Activated CD4-positive, alpha-beta memory T cell treated with anti-CD3 and anti-CD28 coated beads, Interleukin-2, amount 10 ng/mL, durations not matched to agents 7 days and 5 days (primary cell): Measurements from ENCODE around the gene PTPRQ. TPM values are rescaled to one million over a fixed set of nuclear protein-coding genes. Genes with fewer than 3 reads are reported as not detected.
"Not testable (repeated sequence)": the region's sequence is repeated elsewhere in the genome, so short reads cannot be mapped to it uniquely, and the experiment has no call there.

Experiments used
- CTCF ChIA-PET: fragments of 350-600 bp; sonication (Branson Sonifier 250); formaldehyde crosslinking; loops from one replicate; lab custom pipeline; 2021; ENCODE audit warnings: antibody characterized with exemption, inconsistent platforms; lab: Charles Lee
- POLR2A ChIA-PET: fragments of 350-600 bp; sonication (Branson Sonifier 250); formaldehyde crosslinking; loops from one replicate; lab custom pipeline; 2021; ENCODE audit warnings: antibody characterized with exemption; lab: Charles Lee
- DNase-seq: peaks from one replicate; pipeline ENCODE4 v3.0.0-alpha.2; 2020
- H3K27ac Mint-ChIP-seq: one replicate; pipeline ENCODE4 v1.8.0; 2021; ENCODE audit warnings: mild to moderate bottlenecking, mixed read lengths
- H3K27me3 Mint-ChIP-seq: one replicate; pipeline ENCODE4 v1.8.0; 2021; ENCODE audit warnings: mixed read lengths
- H3K36me3 Mint-ChIP-seq: one replicate; pipeline ENCODE4 v1.8.0; 2021; ENCODE audit warnings: low read depth, mixed read lengths
- H3K4me1 Mint-ChIP-seq: one replicate; pipeline ENCODE4 v1.8.0; 2021; ENCODE audit warnings: mixed read lengths
- H3K4me3 Mint-ChIP-seq: one replicate; pipeline ENCODE4 v1.8.0; 2021; ENCODE audit warnings: mild to moderate bottlenecking, mixed read lengths
- H3K9me3 Mint-ChIP-seq: one replicate; pipeline ENCODE4 v1.8.0; 2021; ENCODE audit warnings: mixed read lengths
- total RNA-seq, 2 experiments: library from RNA; stranded (reverse); gene quantifications; one replicate each; pipeline ENCODE4 v1.2.3, GENCODE V29; 2021

Gene PTPRQ
- total RNA-seq, 2 experiments from 2014 or later: not detected

GRCh38 chr12:80655751-80656150 lies 211.7 kb downstream of the PTPRQ start:
- DNase-seq: no peak
- Mint-ChIP-seq H3K36me3 (no peaks in the 10 kb centered on the region), H3K4me3 (no peak overlapping the region), H3K9me3 (no peaks in the 10 kb centered on the region), H3K27me3 (no peaks in the 10 kb centered on the region), H3K4me1 (no peaks in the 10 kb centered on the region), H3K27ac (no peak overlapping the region)
- ChIA-PET POLR2A (no interaction called here), CTCF (no interaction called here)

GRCh38 chr12:80659512-80660063 lies 215.6 kb downstream of the PTPRQ start:
- CTCF ChIA-PET: no interaction called here
- Mint-ChIP-seq H3K36me3 (no peaks in the 10 kb centered on the region), H3K27me3 (no peaks in the 10 kb centered on the region), H3K4me3 (no peak overlapping the region), H3K9me3 (no peaks in the 10 kb centered on the region), H3K4me1 (no peaks in the 10 kb centered on the region), H3K27ac (no peak overlapping the region)
- POLR2A ChIA-PET: no interaction called here
- no peak for DNase-seq

- Mint-ChIP-seq H3K27ac (no peak overlapping the region), H3K27me3 (no peaks in the 10 kb centered on the region), H3K4me3 (no peak overlapping the region), H3K9me3 (peaks cover 3% of the 10 kb centered on the region), H3K4me1 (no peaks in the 10 kb centered on the region), H3K36me3 (no peaks in the 10 kb centered on the region)
- DNase-seq: no peak
- CTCF ChIA-PET: no interaction called here
- POLR2A ChIA-PET: no interaction called here
These were observed 218.6 kb downstream of the PTPRQ start for GRCh38 chr12:80662586-80662985.

GRCh38 chr12:80670214-80670613 lies 226.2 kb downstream of the PTPRQ start:
- Mint-ChIP-seq H3K27me3 (no peaks in the 10 kb centered on the region), H3K27ac (no peak overlapping the region), H3K4me3 (no peak overlapping the region), H3K4me1 (no peaks in the 10 kb centered on the region), H3K36me3 (no peaks in the 10 kb centered on the region), H3K9me3 (peaks cover 7% of the 10 kb centered on the region)
- POLR2A ChIA-PET: no interaction called here
- CTCF ChIA-PET: no interaction called here
- no peak for DNase-seq

- DNase-seq, H3K4me1 Mint-ChIP-seq, H3K36me3 Mint-ChIP-seq, POLR2A ChIA-PET, H3K27ac Mint-ChIP-seq, CTCF ChIA-PET, H3K9me3 Mint-ChIP-seq, H3K27me3 Mint-ChIP-seq, H3K4me3 Mint-ChIP-seq: not testable (repeated sequence)
These were observed 232.1 kb downstream of the PTPRQ start for GRCh38 chr12:80676042-80676636.

- Mint-ChIP-seq H3K36me3 (no peaks in the 10 kb centered on the region), H3K9me3 (peaks cover 2% of the 10 kb centered on the region), H3K27ac (no peak overlapping the region), H3K4me3 (no peak overlapping the region), H3K27me3 (no peaks in the 10 kb centered on the region), H3K4me1 (no peaks in the 10 kb centered on the region)
- no peak for DNase-seq
- CTCF ChIA-PET: no interaction called here
- POLR2A ChIA-PET: no interaction called here
These were observed 232.8 kb downstream of the PTPRQ start for GRCh38 chr12:80676856-80677255.

- no peaks in the 10 kb centered on the region for H3K36me3 Mint-ChIP-seq
- peaks cover 2% of the 10 kb centered on the region for H3K9me3 Mint-ChIP-seq
- no peaks in the 10 kb centered on the region for H3K4me1 Mint-ChIP-seq
- no peak for DNase-seq
- no peak overlapping the region for H3K27ac Mint-ChIP-seq
- H3K4me3 Mint-ChIP-seq: no peak overlapping the region
- ChIA-PET POLR2A (no interaction called here), CTCF (no interaction called here)
- H3K27me3 Mint-ChIP-seq: no peaks in the 10 kb centered on the region
These were observed 234.0 kb downstream of the PTPRQ start for GRCh38 chr12:80677994-80678393.

- H3K27me3 Mint-ChIP-seq: no peaks in the 10 kb centered on the region
- DNase-seq: no peak
- no peak overlapping the region for H3K27ac Mint-ChIP-seq
- ChIA-PET CTCF (no interaction called here), POLR2A (no interaction called here)
- H3K36me3 Mint-ChIP-seq: no peaks in the 10 kb centered on the region
- H3K9me3 Mint-ChIP-seq: no peaks in the 10 kb centered on the region
- H3K4me1 Mint-ChIP-seq: no peaks in the 10 kb centered on the region
- no peak overlapping the region for H3K4me3 Mint-ChIP-seq
These were observed 235.5 kb downstream of the PTPRQ start for GRCh38 chr12:80679346-80680131.

GRCh38 chr12:80681287-80681686 lies 237.3 kb downstream of the PTPRQ start:
- no peaks in the 10 kb centered on the region for H3K4me1 Mint-ChIP-seq
- no peaks in the 10 kb centered on the region for H3K9me3 Mint-ChIP-seq
- no peak overlapping the region for H3K27ac Mint-ChIP-seq
- no peaks in the 10 kb centered on the region for H3K36me3 Mint-ChIP-seq
- no peaks in the 10 kb centered on the region for H3K27me3 Mint-ChIP-seq
- no peak overlapping the region for H3K4me3 Mint-ChIP-seq
- ChIA-PET POLR2A (no interaction called here), CTCF (no interaction called here)
- no peak for DNase-seq

GRCh38 chr12:80681786-80682185 lies 237.8 kb downstream of the PTPRQ start:
- CTCF ChIA-PET: no interaction called here
- H3K27me3 Mint-ChIP-seq: no peaks in the 10 kb centered on the region
- H3K4me3 Mint-ChIP-seq: no peak overlapping the region
- H3K27ac Mint-ChIP-seq: no peak overlapping the region
- H3K36me3 Mint-ChIP-seq: no peaks in the 10 kb centered on the region
- no peaks in the 10 kb centered on the region for H3K9me3 Mint-ChIP-seq
- no peak for DNase-seq
- POLR2A ChIA-PET: no interaction called here
- H3K4me1 Mint-ChIP-seq: no peaks in the 10 kb centered on the region

GRCh38 chr12:80684077-80684495 lies 240.1 kb downstream of the PTPRQ start:
- ChIA-PET CTCF (no interaction called here), POLR2A (no interaction called here)
- no peaks in the 10 kb centered on the region for H3K27me3 Mint-ChIP-seq
- DNase-seq: no peak
- H3K9me3 Mint-ChIP-seq: no peaks in the 10 kb centered on the region
- H3K4me1 Mint-ChIP-seq: no peaks in the 10 kb centered on the region
- no peak overlapping the region for H3K4me3 Mint-ChIP-seq
- H3K27ac Mint-ChIP-seq: no peak overlapping the region
- no peaks in the 10 kb centered on the region for H3K36me3 Mint-ChIP-seq

- no peaks in the 10 kb centered on the region for H3K4me1 Mint-ChIP-seq
- ChIA-PET CTCF (no interaction called here), POLR2A (no interaction called here)
- H3K4me3 Mint-ChIP-seq: no peak overlapping the region
- H3K27me3 Mint-ChIP-seq: no peaks in the 10 kb centered on the region
- no peaks in the 10 kb centered on the region for H3K9me3 Mint-ChIP-seq
- no peak overlapping the region for H3K27ac Mint-ChIP-seq
- DNase-seq: no peak
- H3K36me3 Mint-ChIP-seq: no peaks in the 10 kb centered on the region
These were observed 246.1 kb downstream of the PTPRQ start for GRCh38 chr12:80690090-80690489.

- no peaks in the 10 kb centered on the region for H3K36me3 Mint-ChIP-seq
- CTCF ChIA-PET: no interaction called here
- no peak for DNase-seq
These were observed 246.5 kb downstream of the PTPRQ start for GRCh38 chr12:80690513-80690912.

GRCh38 chr12:80692114-80692513 lies 248.1 kb downstream of the PTPRQ start:
- CTCF ChIA-PET: no interaction called here
- H3K36me3 Mint-ChIP-seq: no peaks in the 10 kb centered on the region
- no peak for DNase-seq
- no peaks in the 10 kb centered on the region for H3K9me3 Mint-ChIP-seq
- no peak overlapping the region for H3K27ac Mint-ChIP-seq
- H3K27me3 Mint-ChIP-seq: no peaks in the 10 kb centered on the region
- H3K4me3 Mint-ChIP-seq: no peak overlapping the region
- H3K4me1 Mint-ChIP-seq: no peaks in the 10 kb centered on the region
- POLR2A ChIA-PET: no interaction called here

More at GRCh38 chr12:80690513-80690912, 246.5 kb downstream of the PTPRQ start:
- Mint-ChIP-seq H3K4me1 (no peaks in the 10 kb centered on the region), H3K9me3 (no peaks in the 10 kb centered on the region), H3K4me3 (no peak overlapping the region), H3K27ac (no peak overlapping the region), H3K27me3 (no peaks in the 10 kb centered on the region)
- POLR2A ChIA-PET: no interaction called here
